Panc1 (cell line): ENCODE data around the gene PLB1.

Experiments used
- CTCF ChIP-seq: fragments of 450-650 bp; IDR thresholded peaks from 2 replicates; pipeline ENCODE4 v1.5.1; 2017; ENCODE audit warnings: mild to moderate bottlenecking
- POLR2AphosphoS5 ChIP-seq: IDR thresholded peaks from 2 replicates; pipeline ENCODE4 v1.6.1; 2012; ENCODE audit warnings: mild to moderate bottlenecking, low read depth, low read length, moderate library complexity
- REST ChIP-seq, 2 experiments: IDR thresholded peaks; 2 replicates each; pipeline ENCODE4 v1.6.1; 2011 to 2012; ENCODE audit warnings: low read depth in 2 of 2, control low read depth in 1 of 2, low read length in 1 of 2, mild to moderate bottlenecking in 1 of 2, moderate library complexity in 1 of 2; ENCODE audit not compliant: insufficient read depth in 1 of 2
- SIN3A ChIP-seq: IDR thresholded peaks from 2 replicates; pipeline ENCODE4 v1.6.1; 2012; ENCODE audit warnings: low read depth, mild to moderate bottlenecking, low read length, moderate library complexity, borderline replicate concordance; ENCODE audit not compliant: insufficient read depth

GRCh38 chr2:28469947-28470535 lies 25.8 kb upstream of the PLB1 start:
- TF ChIP-seq CTCF (no peak), POLR2AphosphoS5 (no peak), SIN3A (no peak), REST (IDR thresholded peaks at IDR 0.05; ENCODE audit: insufficient read depth in 1 of 2, low read depth in 2 of 2, low read length in 1 of 2) (no peak)
